Endothelial cell of umbilical vein (primary cell): ENCODE data around the gene GPR137. TPM values are rescaled to one million over a fixed set of nuclear protein-coding genes. Genes with fewer than 3 reads are reported as not detected.
A peak's percentile ranks its signal among the peaks of the same experiment; 100 is the strongest.

Source experiments
- BruUV-seq: library from RNA; stranded (reverse); fragments of 400-500 nt; replicated peaks from 2 replicates; lab custom pipeline; 2021; lab: Mats Ljungman, UMichigan
- CTCF ChIA-PET: fragments of 300-600, 350-600 bp; sonication (Branson Sonifier 250); formaldehyde crosslinking; loops from one replicate; lab custom pipeline; 2021; ENCODE audit warnings: antibody characterized with exemption, inconsistent platforms; lab: Charles Lee
- POLR2A ChIA-PET: fragments of 300-600, 350-600 bp; sonication (Branson Sonifier 250); formaldehyde crosslinking; loops from one replicate; lab custom pipeline; 2021; ENCODE audit warnings: antibody characterized with exemption, inconsistent platforms; lab: Charles Lee
- DNase-seq: peaks from one replicate; pipeline ENCODE4 v3.0.0-alpha.2; 2011; ENCODE audit warnings: low read depth, low spot score
- FAIRE-seq: peaks from 2 replicates; lab custom pipeline; 2011; peaks lifted over from hg19 to GRCh38; lab: Jason Lieb, UNC
- H2AFZ ChIP-seq: 2 replicates; pipeline ENCODE4 v1.6.0; 2012; ENCODE audit warnings: low read depth, low read length, control low read depth, inconsistent platforms
- H3K27ac ChIP-seq: 2 replicates; pipeline ENCODE4 v1.5.1; 2011; ENCODE audit warnings: low read depth, mild to moderate bottlenecking, control low read depth, low read length, moderate library complexity; ENCODE audit not compliant: insufficient read depth
- H3K27me3 ChIP-seq, 2 experiments: 2 replicates each; pipeline versions ENCODE4 v1.6.0 to v1.6.1; 2011; ENCODE audit warnings: low read length in 2 of 2, mixed read lengths in 1 of 2; ENCODE audit not compliant: control insufficient read depth in 2 of 2, insufficient read depth in 2 of 2
- H3K36me3 ChIP-seq, 2 experiments: 2 replicates in 1 of 2; 3 replicates in 1 of 2; pipeline ENCODE4 v1.5.1; 2011; ENCODE audit warnings: low read length in 2 of 2, mild to moderate bottlenecking in 1 of 2, moderate library complexity in 1 of 2; ENCODE audit not compliant: control insufficient read depth in 2 of 2, insufficient read depth in 2 of 2; ENCODE audit errors: extremely low read depth in 1 of 2
- H3K4me1 ChIP-seq: 3 replicates; pipeline ENCODE4 v1.5.1; 2011; ENCODE audit warnings: mild to moderate bottlenecking, low read length; ENCODE audit not compliant: control insufficient read depth, insufficient read depth; ENCODE audit errors: extremely low read depth
- H3K4me2 ChIP-seq: 2 replicates; pipeline ENCODE4 v1.6.1; 2011; ENCODE audit warnings: low read length, control low read depth, mixed read lengths; ENCODE audit not compliant: insufficient read depth
- H3K4me3 ChIP-seq, 3 experiments: fragments of 200-600 bp in 1 of 3; sonication (generic), shearing (Covaris generic) in 1 of 3; replicated peaks in 1 of 3; 2 replicates each; pipeline ENCODE4 v1.5.1; 2011 to 2016; ENCODE audit warnings: control low read depth in 3 of 3, low read length in 3 of 3, mild to moderate bottlenecking in 2 of 3, inconsistent platforms in 1 of 3, low read depth in 1 of 3, moderate library complexity in 1 of 3; ENCODE audit not compliant: insufficient read depth in 1 of 3
- H3K79me2 ChIP-seq: 2 replicates; pipeline ENCODE4 v1.6.0; 2012; ENCODE audit warnings: low read length, inconsistent platforms; ENCODE audit not compliant: control insufficient read depth, insufficient read depth
- H3K9ac ChIP-seq: replicated peaks from 2 replicates; pipeline ENCODE3; 2011; ENCODE audit warnings: low read length, control low read depth; ENCODE audit not compliant: insufficient read depth; ENCODE audit errors: extremely low read depth
- H3K9me1 ChIP-seq: replicated peaks from 3 replicates; pipeline ENCODE4 v1.6.0; 2011; ENCODE audit warnings: mild to moderate bottlenecking, low read length; ENCODE audit not compliant: control insufficient read depth, insufficient read depth; ENCODE audit errors: extremely low read depth
- H3K9me3 ChIP-seq: replicated peaks from 2 replicates; pipeline ENCODE4 v1.5.1; 2012; ENCODE audit warnings: low read length, inconsistent platforms; ENCODE audit not compliant: control insufficient read depth, insufficient read depth
- H4K20me1 ChIP-seq: replicated peaks from 2 replicates; pipeline ENCODE3; 2011; ENCODE audit warnings: mild to moderate bottlenecking, low read length; ENCODE audit not compliant: control insufficient read depth, insufficient read depth; ENCODE audit errors: extremely low read depth
- EZH2 ChIP-seq: IDR thresholded peaks from 2 replicates; pipeline ENCODE4 v1.6.1; 2012; ENCODE audit warnings: borderline replicate concordance, low read depth, mild to moderate bottlenecking, moderate library complexity, low read length, inconsistent platforms; ENCODE audit not compliant: severe bottlenecking
- FOS ChIP-seq: IDR thresholded peaks from 2 replicates; pipeline ENCODE4 v1.6.1; 2011; ENCODE audit warnings: mild to moderate bottlenecking, low read length, moderate library complexity, borderline replicate concordance; ENCODE audit not compliant: insufficient read depth
- GATA2 ChIP-seq: IDR thresholded peaks from 2 replicates; pipeline ENCODE4 v1.7.0; 2011; ENCODE audit warnings: low read depth, mild to moderate bottlenecking, moderate library complexity, mixed read lengths, low read length; ENCODE audit not compliant: insufficient read length, insufficient read depth
- JUN ChIP-seq: IDR thresholded peaks from 2 replicates; pipeline ENCODE4 v1.6.1; 2011; ENCODE audit warnings: borderline replicate concordance, low read depth; ENCODE audit not compliant: insufficient read length, insufficient read depth
- MYC ChIP-seq: IDR thresholded peaks from one replicate; pipeline ENCODE4 v1.6.1; 2011; ENCODE audit warnings: mild to moderate bottlenecking, low read depth, low read length
- POLR2AphosphoS5 ChIP-seq: IDR thresholded peaks from 2 replicates; pipeline ENCODE4 v1.6.1; 2012; ENCODE audit warnings: low read depth, mild to moderate bottlenecking, control low read depth, low read length, moderate library complexity; ENCODE audit not compliant: insufficient read depth
- dilution Hi-C: fragments of 300-500 bp; cut with MboI; formaldehyde crosslinking; loops from one replicate; pipeline ENCODE4 v1.15.0; 2019; ENCODE audit warnings: low sequenced_read_pairs; ENCODE audit not compliant: extremely low pct_ligation_motif_present
- intact Hi-C: fragments of 100-400 bp; cut with micrococcal nuclease; formaldehyde crosslinking; loops from one replicate; pipeline ENCODE4 v1.10.0; 2022
- polyA plus RNA-seq, 4 experiments: library from polyadenylated mRNA; depleted of rRNA in 3 of 4; stranded (reverse) in 3 of 4; unstranded in 1 of 4; fragments of >200 nt; gene quantifications; 2 replicates each; pipeline versions ENCODE4 v1.2.1 to v1.2.3, GENCODE V29; 2011 to 2012; ENCODE audit warnings: missing spikeins in 1 of 4
- total RNA-seq: library from RNA; stranded (reverse); gene quantifications from 2 replicates; pipeline ENCODE4 v1.2.3, GENCODE V29; 2021
- TF ChIP-seq, protein P1 (sequence below), 2 donors: IDR thresholded peaks; 1 replicate in 1 of 2; 2 replicates in 1 of 2; pipeline ENCODE4 v1.5.1; 2011; ENCODE audit warnings: low read length in 2 of 2, mild to moderate bottlenecking in 2 of 2, moderate library complexity in 2 of 2, control low read depth in 1 of 2, inconsistent platforms in 1 of 2, low read depth in 1 of 2; ENCODE audit not compliant: insufficient read depth in 1 of 2; ENCODE audit errors: extremely low read depth in 1 of 2

The GPR137 gene
- total and polyA plus RNA-seq, 2 donors (not counting 3 experiments of a cell fraction or from before 2014, with no cell fraction given), result 40.9 to 42.5 TPM

DNA sequence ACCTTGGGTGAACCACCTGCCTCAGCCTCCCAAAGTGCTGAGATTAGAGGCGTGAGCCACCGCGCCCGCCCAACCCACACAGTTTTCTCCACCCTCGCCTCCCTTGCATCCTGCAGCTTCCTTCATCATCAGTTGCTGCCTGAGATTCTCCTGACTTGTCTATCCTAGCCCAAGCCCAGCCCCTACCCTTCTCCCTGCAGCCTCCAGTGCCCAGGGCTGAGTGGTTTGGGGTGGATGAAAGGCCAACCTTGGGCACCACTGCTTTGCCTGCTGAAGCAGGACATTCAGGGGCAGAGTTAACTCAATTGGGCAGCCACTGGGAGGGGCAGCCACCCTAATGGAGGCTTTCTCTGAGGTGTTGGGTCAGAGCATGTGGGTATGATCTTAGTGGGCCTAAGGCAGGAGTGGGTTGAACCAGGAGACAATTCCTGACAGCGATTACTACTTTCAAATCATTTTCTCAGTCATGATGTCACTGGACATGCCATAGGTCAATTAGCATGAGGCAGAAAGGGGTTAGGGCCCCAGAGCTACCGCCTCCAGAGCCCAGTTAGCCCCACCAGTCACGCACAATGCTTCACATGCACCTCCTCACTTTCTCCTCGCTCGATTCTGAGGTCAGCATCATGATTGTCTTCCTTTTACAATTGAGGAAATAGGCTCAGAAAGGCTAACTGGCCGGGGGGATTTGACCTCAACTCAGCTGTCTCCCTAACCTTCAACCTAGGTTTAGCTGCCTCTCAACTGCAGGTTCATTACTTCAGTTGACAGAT is 45.8 kb upstream of the GPR137 start:
- TF ChIP-seq EZH2 (no peak), POLR2AphosphoS5 (no peak), MYC (no peak), FOS (no peak), JUN (no peak), GATA2 (no peak)
- TF ChIP-seq, protein P1, sequence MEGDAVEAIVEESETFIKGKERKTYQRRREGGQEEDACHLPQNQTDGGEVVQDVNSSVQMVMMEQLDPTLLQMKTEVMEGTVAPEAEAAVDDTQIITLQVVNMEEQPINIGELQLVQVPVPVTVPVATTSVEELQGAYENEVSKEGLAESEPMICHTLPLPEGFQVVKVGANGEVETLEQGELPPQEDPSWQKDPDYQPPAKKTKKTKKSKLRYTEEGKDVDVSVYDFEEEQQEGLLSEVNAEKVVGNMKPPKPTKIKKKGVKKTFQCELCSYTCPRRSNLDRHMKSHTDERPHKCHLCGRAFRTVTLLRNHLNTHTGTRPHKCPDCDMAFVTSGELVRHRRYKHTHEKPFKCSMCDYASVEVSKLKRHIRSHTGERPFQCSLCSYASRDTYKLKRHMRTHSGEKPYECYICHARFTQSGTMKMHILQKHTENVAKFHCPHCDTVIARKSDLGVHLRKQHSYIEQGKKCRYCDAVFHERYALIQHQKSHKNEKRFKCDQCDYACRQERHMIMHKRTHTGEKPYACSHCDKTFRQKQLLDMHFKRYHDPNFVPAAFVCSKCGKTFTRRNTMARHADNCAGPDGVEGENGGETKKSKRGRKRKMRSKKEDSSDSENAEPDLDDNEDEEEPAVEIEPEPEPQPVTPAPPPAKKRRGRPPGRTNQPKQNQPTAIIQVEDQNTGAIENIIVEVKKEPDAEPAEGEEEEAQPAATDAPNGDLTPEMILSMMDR (IDR thresholded peaks at IDR 0.05; ENCODE audit: extremely low read depth in 1 of 2, insufficient read depth in 1 of 2, low read depth in 1 of 2, low read length in 2 of 2), result no peak
- H3K4me1 ChIP-seq, result peaks cover 17% of the 10 kb centered on the region
- BruUV-seq, result no TSS peak
- H3K9ac ChIP-seq, result peak overlapping the region; percentile 73
- H3K4me3 ChIP-seq, result no peak overlapping the region
- no peak overlapping the region for H2AFZ ChIP-seq
- POLR2A ChIA-PET, result no interaction called here
- no peaks in the 10 kb centered on the region for H3K9me3 ChIP-seq
- H3K27ac ChIP-seq, result peak overlapping the region; percentile 88
- FAIRE-seq (no peak), DNase-seq (no peak)
- dilution Hi-C loops, result no loop called here
- peak overlapping the region; percentile 51 for H3K4me2 ChIP-seq
- H3K9me1 ChIP-seq, result no peaks in the 10 kb centered on the region
- H3K79me2 ChIP-seq, result peaks cover 25% of the 10 kb centered on the region
- peaks cover 6 to 20% of the 10 kb centered on the region in 2 experiments for H3K36me3 ChIP-seq
- intact Hi-C loops, result loop anchor here (2.0 to 5.0 kb wide), 2 partner anchors 117 to 239 kb away; partner anchors contain the start of gene RPS6KA4
- CTCF ChIA-PET, result interaction anchor here (1.6 to 1.7 kb wide), 2 partner anchors 13 to 35 kb away, joined by 5 to 6 read pairs; partner anchors contain the start of genes NUDT22 and TRPT1
- H4K20me1 ChIP-seq, result no peaks in the 10 kb centered on the region
- H3K27me3 ChIP-seq, result no peaks in the 10 kb centered on the region
